GM21528 (cell line): ENCODE data around the gene IRF9.
A peak's percentile ranks its signal among the peaks of the same experiment; 100 is the strongest.

Experiments
- ATAC-seq: cut with Tn5 transposase; IDR thresholded peaks from one replicate; pipeline ENCODE4 v1.9.1; 2021; ENCODE audit warnings: mild to moderate bottlenecking, moderate library complexity; ENCODE audit not compliant: unreplicated experiment, low FRiP score

Gene IRF9

GRCh38 chr14:24160850-24161804 is at the start of gene IRF9:
Gene IRF9 (plus strand): TSS chr14:24161265. CDS start chr14:24162145, 880 bp downstream.
- ATAC-seq, result peak; percentile 84

GRCh38 chr14:24113379-24113800 is 47.7 kb upstream of the IRF9 start:
- no peak for ATAC-seq

- ATAC-seq, result peak; percentile 39
These were observed 47.1 kb upstream of the IRF9 start for GRCh38 chr14:24113801-24114531.

- ATAC-seq, result peak; percentile 86
These were observed 46.3 kb upstream of the IRF9 start, which contains the start of the genes DCAF11 and NRL for GRCh38 chr14:24114532-24115421. Gene DCAF11 (plus strand): TSS chr14:24114777. CDS start chr14:24115595, 818 bp downstream. Gene NRL (minus strand): TSS chr14:24114949. CDS start chr14:24082848, 32,101 bp downstream.

GRCh38 chr14:24115422-24116127 is 45.5 kb upstream of the IRF9 start:
- ATAC-seq, result no peak

GRCh38 chr14:24116128-24116814 is 44.8 kb upstream of the IRF9 start:
- ATAC-seq, result no peak

- no peak for ATAC-seq
These were observed 43.9 kb upstream of the IRF9 start for GRCh38 chr14:24117179-24117578.

GRCh38 chr14:24119691-24120090 is 41.4 kb upstream of the IRF9 start:
- ATAC-seq, result no peak

GRCh38 chr14:24121210-24121609 is 39.9 kb upstream of the IRF9 start:
- ATAC-seq, result no peak

GRCh38 chr14:24122416-24122815 is 38.6 kb upstream of the IRF9 start:
- no peak for ATAC-seq

- ATAC-seq, result no peak
These were observed 38.2 kb upstream of the IRF9 start for GRCh38 chr14:24122898-24123297.

- ATAC-seq, result no peak
These were observed 37.3 kb upstream of the IRF9 start for GRCh38 chr14:24123424-24124417.

- no peak for ATAC-seq
These were observed 34.1 kb upstream of the IRF9 start for GRCh38 chr14:24126939-24127338.

- ATAC-seq, result no peak
These were observed 33.4 kb upstream of the IRF9 start for GRCh38 chr14:24127673-24128072.

GRCh38 chr14:24129410-24129998 is 31.6 kb upstream of the IRF9 start:
- no peak for ATAC-seq

- no peak for ATAC-seq
These were observed 30.7 kb upstream of the IRF9 start, which contains the start of gene FITM1 for GRCh38 chr14:24130380-24130716. Gene FITM1 (plus strand): TSS chr14:24130659. CDS start chr14:24131564, 905 bp downstream.

GRCh38 chr14:24130717-24131548 is 30.1 kb upstream of the IRF9 start:
- ATAC-seq, result no peak
